ENCODE measurements around the gene ZSCAN5B. TPM values are rescaled to one million over a fixed set of nuclear protein-coding genes. Genes with fewer than 3 reads are reported as not detected.

Gene ZSCAN5B
- polyA plus RNA-seq, 1 of the 3 experiments (the other 2 are of a cell fraction) = not detected

Other genes starting within 250 kb of the ZSCAN5B start
- gene NLRP8, start 250.0 kb downstream of the ZSCAN5B start, polyA plus RNA-seq (2012; rRNA removed) = not detected in 2 replicates
- gene NLRP5, start 211.0 kb downstream of the ZSCAN5B start, polyA plus RNA-seq (2012; rRNA removed) = not detected in 2 replicates
- 14.3 and 16.0 TPM in 2 replicates for gene ZNF787, start 76.5 kb downstream of the ZSCAN5B start, polyA plus RNA-seq (2012; rRNA removed)
- gene ZNF444, start 56.5 kb downstream of the ZSCAN5B start, polyA plus RNA-seq (2012; rRNA removed) = 21.8 and 23.2 TPM in 2 replicates
- gene GALP, start 21.8 kb downstream of the ZSCAN5B start, polyA plus RNA-seq (2012; rRNA removed) = not detected in 2 replicates
- gene ZSCAN5C, start 4.5 kb upstream of the ZSCAN5B start, polyA plus RNA-seq (2012; rRNA removed) = not detected in 2 replicates
- not detected in 2 replicates for gene EDDM13, start 75.0 kb upstream of the ZSCAN5B start, polyA plus RNA-seq (2012; rRNA removed)
- gene ZSCAN5A, start 117.1 kb upstream of the ZSCAN5B start, polyA plus RNA-seq (2012; rRNA removed) = 6.8 and 11.7 TPM in 2 replicates
- gene ZNF582, start 195.8 kb upstream of the ZSCAN5B start, polyA plus RNA-seq (2012; rRNA removed) = 4.5 and 5.9 TPM in 2 replicates
- 1.9 and 2.1 TPM in 2 replicates for gene ZNF583, start 206.5 kb upstream of the ZSCAN5B start, polyA plus RNA-seq (2012; rRNA removed)